Stimulated activated CD8-positive, alpha-beta memory T cell treated with anti-CD3 and anti-CD28 coated beads, Interleukin-15, amount 100 ng/mL, for 4 hours (primary cell): ENCODE data around the gene TDRD10.

Experiments used
- DNase-seq, 2 donors: peaks; one replicate each; pipeline ENCODE4 v3.0.0-alpha.2; 2020; ENCODE audit warnings: low read depth in 2 of 2

The TDRD10 gene, protein sequence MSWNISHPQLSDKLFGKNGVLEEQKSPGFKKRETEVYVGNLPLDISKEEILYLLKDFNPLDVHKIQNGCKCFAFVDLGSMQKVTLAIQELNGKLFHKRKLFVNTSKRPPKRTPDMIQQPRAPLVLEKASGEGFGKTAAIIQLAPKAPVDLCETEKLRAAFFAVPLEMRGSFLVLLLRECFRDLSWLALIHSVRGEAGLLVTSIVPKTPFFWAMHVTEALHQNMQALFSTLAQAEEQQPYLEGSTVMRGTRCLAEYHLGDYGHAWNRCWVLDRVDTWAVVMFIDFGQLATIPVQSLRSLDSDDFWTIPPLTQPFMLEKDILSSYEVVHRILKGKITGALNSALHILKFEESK

GRCh38 chr1:154502066-154502743 is at the start of gene TDRD10, which contains the start of gene SHE:
TSS of gene TDRD10 (plus strand) at chr1:154502219. CDS start at chr1:154506904, 4,685 bp downstream.
TSS of gene SHE (minus strand) at chr1:154502412. CDS start at chr1:154502026, 386 bp downstream.
- no peak for DNase-seq

DNA sequence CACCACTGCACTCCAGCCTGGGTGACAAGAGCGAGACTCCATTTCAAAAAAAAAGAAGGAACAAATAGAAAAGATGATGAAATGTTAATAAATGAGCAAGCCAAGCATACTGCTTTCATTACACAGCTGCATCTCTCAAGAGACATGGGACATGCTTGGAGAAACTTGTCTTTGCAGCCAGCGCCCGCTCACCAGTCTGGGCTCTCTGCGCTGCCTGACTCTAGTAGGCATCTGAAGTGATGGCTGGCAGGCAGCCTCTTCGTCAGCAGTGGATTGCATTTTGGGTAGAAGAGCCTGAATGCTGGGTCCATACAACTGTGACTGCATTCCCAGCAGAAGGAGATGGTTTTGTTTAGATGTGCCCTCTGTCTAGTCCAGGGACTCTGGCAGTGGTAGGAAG is 48.9 kb upstream of the TDRD10 start:
- no peak for DNase-seq

- no peak for DNase-seq
Measured at GRCh38 chr1:154453574-154454352, 48.3 kb upstream of the TDRD10 start.

DNA sequence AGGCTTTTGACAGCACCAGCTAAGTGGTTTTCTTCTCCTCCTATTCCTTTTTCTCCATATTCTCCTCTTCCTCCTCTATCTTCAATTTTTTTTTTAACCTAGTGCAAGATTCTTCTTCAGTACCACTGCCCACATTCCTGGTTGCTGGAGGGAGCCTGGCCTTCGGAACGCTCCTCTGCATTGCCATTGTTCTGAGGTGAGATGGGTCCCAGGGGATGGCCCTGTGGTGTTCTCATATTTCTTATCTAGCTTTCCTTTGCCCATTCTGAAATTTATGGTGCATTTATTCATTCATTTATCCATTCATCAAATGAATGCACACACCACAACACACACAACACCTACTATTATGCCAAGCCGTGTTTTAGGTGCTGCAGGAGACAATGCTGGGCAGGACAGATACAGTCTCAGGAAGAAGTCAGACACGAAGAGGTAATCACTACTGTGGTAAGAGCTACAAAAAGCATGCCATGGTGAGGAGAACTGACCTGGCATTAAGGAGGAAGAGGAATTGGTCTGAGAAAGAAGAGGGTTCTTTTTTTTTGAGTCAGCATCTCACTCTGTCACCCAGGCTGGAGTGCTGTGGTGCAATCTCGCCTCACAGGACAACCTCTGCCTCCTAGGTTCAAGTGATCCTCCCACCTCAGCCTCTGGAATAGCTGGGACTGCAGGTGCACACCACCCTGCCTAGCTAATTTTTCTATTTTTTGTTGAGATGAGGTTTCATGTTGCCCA is 47.5 kb upstream of the TDRD10 start:
- no peak for DNase-seq

DNA sequence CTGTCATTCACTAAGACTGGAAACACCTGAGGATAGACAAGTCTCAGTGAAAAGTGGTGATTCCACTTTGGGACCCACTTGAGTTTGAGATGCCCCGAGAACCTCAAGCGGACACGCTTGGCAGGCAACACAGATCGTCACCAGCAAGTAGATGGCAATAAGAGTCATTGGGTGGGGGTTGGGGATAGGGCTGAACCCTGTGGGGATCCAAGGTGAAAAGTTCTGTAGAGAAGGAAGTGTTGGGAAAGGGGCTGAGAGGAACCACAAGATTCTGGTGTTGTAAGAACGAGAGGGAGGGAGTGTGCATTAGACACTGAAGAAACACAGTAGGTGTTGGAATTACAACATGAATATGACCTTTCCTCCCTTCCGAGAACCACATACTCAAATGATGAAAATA is 45.4 kb upstream of the TDRD10 start:
- DNase-seq: no peak

GRCh38 chr1:154459080-154459479 is 42.9 kb upstream of the TDRD10 start:
- DNase-seq: no peak

DNA sequence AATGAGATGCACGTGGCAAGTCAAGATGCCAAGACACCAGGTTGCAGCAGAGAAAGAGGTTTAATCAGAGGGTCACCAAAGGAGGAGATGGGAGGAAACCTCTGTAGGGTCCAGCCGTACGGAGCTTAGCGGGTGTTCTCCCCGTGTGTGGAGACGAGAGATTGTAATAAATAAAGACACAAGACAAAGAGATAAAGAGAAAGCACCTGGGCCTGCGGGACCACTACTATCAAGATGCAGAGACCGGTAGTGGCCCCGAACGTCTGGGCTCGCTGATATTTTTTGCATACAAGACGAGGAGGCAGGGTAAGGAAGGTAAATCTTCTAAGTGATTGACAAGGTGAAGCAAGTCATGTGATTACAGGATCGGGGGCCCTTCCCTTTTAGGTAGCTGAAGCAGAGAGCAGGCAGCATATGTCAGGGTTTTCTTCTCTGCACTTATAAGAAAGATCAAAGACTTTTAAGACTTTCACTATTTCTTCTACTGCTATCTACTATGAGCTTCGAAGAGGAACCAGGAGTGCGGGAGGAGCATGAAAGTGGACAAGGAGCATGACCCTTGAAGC is 41.2 kb upstream of the TDRD10 start:
- DNase-seq: no peak

GRCh38 chr1:154463512-154463990 is 38.5 kb upstream of the TDRD10 start:
- DNase-seq: peak; percentile 16 to 36

- DNase-seq: no peak
Measured at GRCh38 chr1:154465621-154466195, 36.3 kb upstream of the TDRD10 start.

DNA sequence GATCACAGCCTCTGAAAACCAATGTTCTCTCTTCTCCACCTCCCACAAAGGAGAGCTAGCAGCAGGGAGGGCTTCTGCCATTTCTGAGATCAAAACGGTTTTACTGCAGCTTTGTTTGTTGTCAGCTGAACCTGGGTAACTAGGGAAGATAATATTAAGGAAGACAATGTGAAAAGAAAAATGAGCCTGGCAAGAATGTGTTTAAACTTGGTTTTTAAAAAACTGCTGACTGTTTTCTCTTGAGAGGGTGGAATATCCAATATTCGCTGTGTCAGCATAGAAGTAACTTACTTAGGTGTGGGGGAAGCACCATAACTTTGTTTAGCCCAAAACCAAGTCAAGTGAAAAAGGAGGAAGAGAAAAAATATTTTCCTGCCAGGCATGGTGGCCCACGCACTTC is 35.8 kb upstream of the TDRD10 start:
- DNase-seq: no peak

GRCh38 chr1:154466921-154467417 is 35.0 kb upstream of the TDRD10 start:
- DNase-seq: no peak

DNA sequence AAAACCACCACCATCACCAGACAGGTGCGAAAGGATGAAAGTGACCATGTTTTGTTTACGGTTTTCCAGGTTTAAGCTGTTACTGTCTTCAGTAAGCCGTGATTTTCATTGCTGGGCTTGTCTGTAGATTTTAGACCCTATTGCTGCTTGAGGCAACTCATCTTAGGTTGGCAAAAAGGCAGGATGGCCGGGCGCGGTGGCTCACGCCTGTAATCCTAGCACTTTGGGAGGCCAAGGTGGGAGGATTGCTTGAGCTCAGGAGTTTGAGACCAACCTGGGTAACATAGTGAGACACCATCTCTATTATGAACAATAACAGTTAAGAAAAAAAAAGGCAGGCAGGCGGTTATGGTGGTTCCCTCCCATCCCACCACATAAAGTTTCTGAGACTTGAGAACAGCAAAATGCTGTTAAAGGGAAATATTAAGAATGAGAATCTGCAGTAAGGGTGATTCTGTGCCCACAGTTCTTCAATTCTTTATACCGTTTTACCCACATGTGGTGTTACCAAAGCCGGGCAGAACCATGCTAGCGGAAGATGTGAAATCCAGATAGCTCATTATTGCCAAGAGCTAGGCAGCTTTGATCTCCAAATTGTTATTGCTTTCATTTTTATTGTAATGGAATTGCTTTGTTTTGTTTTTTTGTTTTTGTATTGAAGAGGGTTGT is 34.5 kb upstream of the TDRD10 start:
- no peak for DNase-seq

DNA sequence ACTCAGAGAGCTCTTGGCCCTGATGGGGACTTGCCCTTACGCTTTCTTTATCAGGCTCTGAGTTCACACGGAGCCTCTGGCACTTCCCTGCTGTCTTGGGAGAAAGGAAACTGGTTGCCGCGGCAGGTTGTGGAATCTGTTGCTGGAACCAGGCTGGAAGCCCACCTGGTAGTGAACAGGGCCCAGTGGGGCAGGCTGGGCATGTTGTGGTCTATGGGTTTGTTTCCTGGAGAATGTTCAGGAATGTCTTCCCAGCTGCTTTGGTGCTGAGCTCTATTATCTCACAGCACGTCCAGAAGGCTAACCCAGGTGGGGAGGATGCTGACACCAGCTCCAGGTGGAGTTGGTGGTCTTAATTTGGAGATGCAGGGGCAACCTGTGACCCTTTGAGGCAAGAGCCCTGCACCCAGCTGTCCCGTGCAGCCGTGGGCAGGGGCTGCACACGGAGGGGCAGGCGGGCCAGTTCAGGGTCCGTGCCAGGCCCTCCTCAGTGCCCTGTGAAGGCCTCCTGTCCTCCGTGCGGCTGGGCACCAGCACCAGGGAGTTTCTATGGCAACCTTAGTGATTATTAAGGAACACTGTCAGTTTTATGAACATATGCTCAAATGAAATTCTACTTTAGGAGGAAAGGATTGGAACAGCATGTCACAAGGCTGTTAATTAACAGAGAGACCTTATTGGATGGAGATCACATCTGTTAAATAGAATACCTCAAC is 33.3 kb upstream of the TDRD10 start:
- no peak for DNase-seq

DNA sequence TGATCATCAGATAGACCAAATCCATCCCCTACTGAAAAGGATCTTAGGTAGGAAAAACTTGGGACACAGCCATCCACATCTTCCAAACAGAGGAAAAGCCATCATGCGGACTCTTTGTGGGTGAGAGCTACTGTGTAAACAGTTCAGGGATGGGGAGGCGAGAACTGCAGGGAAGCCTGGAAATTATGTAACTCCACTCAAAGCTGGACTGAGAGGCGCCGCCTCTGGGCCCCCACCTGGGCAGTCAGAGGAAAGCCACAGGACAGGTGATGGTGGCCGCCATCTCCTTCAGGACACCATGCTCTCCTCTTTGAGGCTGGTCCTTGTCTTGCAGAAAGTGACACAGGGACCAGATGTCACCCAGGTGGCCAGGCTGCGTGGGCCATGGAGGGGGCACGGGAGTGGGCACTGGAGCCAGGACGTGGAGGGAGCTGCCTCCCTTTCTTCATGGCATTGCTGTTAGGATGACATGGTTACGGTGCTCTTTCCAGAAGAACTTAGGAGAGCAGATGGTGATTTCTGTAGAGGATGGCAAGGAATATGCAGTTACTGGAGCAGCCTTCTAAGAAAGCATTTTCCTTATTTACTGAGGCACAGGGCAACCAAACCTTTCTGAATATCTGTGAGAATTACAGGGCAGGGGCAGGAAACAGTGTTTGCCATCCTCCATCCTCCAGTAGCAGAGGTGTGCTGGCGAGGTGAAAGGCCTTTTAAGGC is 32.0 kb upstream of the TDRD10 start:
- no peak for DNase-seq

GRCh38 chr1:154471304-154471703 is 30.7 kb upstream of the TDRD10 start:
- no peak for DNase-seq

- DNase-seq: no peak
Measured at GRCh38 chr1:154474802-154475201, 27.2 kb upstream of the TDRD10 start.

GRCh38 chr1:154476791-154477190 is 25.2 kb upstream of the TDRD10 start:
- no peak for DNase-seq

DNA sequence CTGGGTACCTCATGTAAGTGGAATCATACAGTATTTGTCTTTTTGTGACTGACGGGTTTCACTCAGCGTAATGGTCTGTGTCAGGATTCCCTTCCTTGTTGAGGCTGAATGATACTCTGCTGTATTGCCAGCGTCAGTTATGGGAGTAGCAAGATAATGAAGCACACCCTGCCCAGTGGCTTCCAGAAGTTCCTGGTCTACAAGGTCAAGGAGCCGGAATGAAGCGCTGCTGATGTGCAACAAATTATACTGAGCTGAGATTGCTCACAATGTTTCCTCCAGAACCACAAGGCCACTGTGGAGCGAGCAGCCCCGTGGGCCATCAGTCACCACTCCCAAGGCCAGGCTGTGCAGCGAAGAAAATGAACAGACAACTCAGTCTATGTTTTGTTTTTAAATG is 24.0 kb upstream of the TDRD10 start:
- DNase-seq: no peak

- DNase-seq: no peak
Measured at GRCh38 chr1:154478639-154479038, 23.4 kb upstream of the TDRD10 start.
